DOHH2 (cell line): Measurements from ENCODE around the gene LAT.

ENCODE experiments used
- H3F3A ChIP-seq: fragments of 200-600 bp; sonication (generic), shearing (Covaris generic); 2 replicates; pipeline ENCODE4 v1.6.0; 2016; ENCODE audit warnings: antibody characterized with exemption, mild to moderate bottlenecking; ENCODE audit not compliant: control insufficient read depth, insufficient read depth
- H3K27ac ChIP-seq: fragments of 200-600 bp; sonication (generic); 2 replicates; pipeline ENCODE4 v1.5.1; 2014; ENCODE audit warnings: low read depth, mild to moderate bottlenecking, low read length, moderate library complexity
- H3K27me3 ChIP-seq: fragments of 200-600 bp; sonication (generic); 2 replicates; pipeline ENCODE4 v1.6.1; 2014; ENCODE audit warnings: mild to moderate bottlenecking, low read length, mixed read lengths; ENCODE audit not compliant: control insufficient read depth
- H3K36me3 ChIP-seq: fragments of 200-600 bp; sonication (generic); 2 replicates; pipeline ENCODE4 v1.6.1; 2014; ENCODE audit warnings: mild to moderate bottlenecking, low read length, moderate library complexity, mixed read lengths; ENCODE audit not compliant: control insufficient read depth
- H3K4me1 ChIP-seq: fragments of 200-600 bp; sonication (generic); 2 replicates; pipeline ENCODE4 v1.6.1; 2014; ENCODE audit warnings: mild to moderate bottlenecking, low read length, mixed read lengths; ENCODE audit not compliant: control insufficient read depth
- H3K4me2 ChIP-seq: fragments of 200-600 bp; sonication (generic); 2 replicates; pipeline ENCODE4 v1.6.0; 2014; ENCODE audit warnings: mild to moderate bottlenecking, low read length, moderate library complexity
- H3K4me3 ChIP-seq: fragments of 200-600 bp; sonication (generic); 2 replicates; pipeline ENCODE4 v1.5.1; 2014; ENCODE audit warnings: mild to moderate bottlenecking, low read length, mixed read lengths
- H3K79me2 ChIP-seq: fragments of 200-600 bp; sonication (generic); 2 replicates; pipeline ENCODE4 v1.6.1; 2014; ENCODE audit warnings: mild to moderate bottlenecking, low read length, mixed read lengths; ENCODE audit not compliant: control insufficient read depth
- H3K9me2 ChIP-seq: fragments of 200-600 bp; sonication (generic); replicated peaks from 2 replicates; pipeline ENCODE4 v1.6.1; 2014; ENCODE audit warnings: mild to moderate bottlenecking, low read length, mixed read lengths; ENCODE audit not compliant: control insufficient read depth
- H3K9me3 ChIP-seq: fragments of 200-600 bp; sonication (generic); 2 replicates; pipeline ENCODE4 v1.6.1; 2014; ENCODE audit warnings: antibody characterized with exemption, low read length, mixed read lengths; ENCODE audit not compliant: control insufficient read depth, insufficient read depth
- H4K20me1 ChIP-seq: fragments of 200-600 bp; sonication (generic); 2 replicates; pipeline ENCODE4 v1.6.0; 2014; ENCODE audit warnings: low read depth, mild to moderate bottlenecking, antibody characterized with exemption, low read length, moderate library complexity; ENCODE audit not compliant: control insufficient read depth, insufficient read depth
- EZH2phosphoT487 ChIP-seq: fragments of 200-600 bp; sonication (generic); IDR thresholded peaks from 2 replicates; pipeline ENCODE4 v1.6.1; 2017; ENCODE audit warnings: borderline replicate concordance, mild to moderate bottlenecking, antibody characterized with exemption, low read length, moderate library complexity, mixed read lengths
- TF ChIP-seq, protein P1 (sequence below): fragments of 200-600 bp; sonication (generic); IDR thresholded peaks from one replicate; pipeline ENCODE4 v1.5.1; 2014; ENCODE audit warnings: antibody characterized with exemption, mild to moderate bottlenecking, low read depth, low read length; ENCODE audit not compliant: poor library complexity, severe bottlenecking

LAT gene

DNA sequence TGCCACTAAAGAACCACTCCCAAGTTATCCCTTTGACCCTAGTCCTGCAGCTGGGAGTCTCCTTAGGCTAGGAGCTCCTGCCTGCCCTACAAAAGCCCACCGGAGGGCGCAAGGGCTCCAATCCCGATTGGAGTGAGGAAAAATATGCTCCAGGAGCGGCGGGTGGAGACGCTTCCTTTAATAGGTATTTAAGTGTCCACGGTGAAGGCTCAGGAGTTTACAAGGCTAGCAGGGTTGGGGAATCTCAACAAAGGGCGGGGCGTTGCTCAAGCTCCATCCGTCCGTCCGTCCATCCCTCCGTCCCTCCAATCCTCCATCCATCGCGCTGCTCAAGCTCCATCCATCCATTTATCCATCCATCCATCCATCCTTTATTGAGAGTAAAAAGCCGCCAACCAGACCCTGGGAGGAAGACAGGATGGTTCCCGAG is 10.8 kb upstream of the LAT start:
- Histone ChIP-seq H3K27me3 (no peaks in the 10 kb centered on the region), H3K36me3 (no peaks in the 10 kb centered on the region; the same call in 1 of the 2 replicates), H3K4me1 (peaks cover 13% of the 10 kb centered on the region), H3K27ac (peak overlapping the region; percentile 29), H4K20me1 (no peaks in the 10 kb centered on the region), H3K9me2 (no peaks in the 10 kb centered on the region), H3K9me3 (no peaks in the 10 kb centered on the region), H3K4me2 (peak overlapping the region; percentile 88), H3K4me3 (peak overlapping the region; percentile 99), H3K79me2 (peaks cover 14% of the 10 kb centered on the region), H3F3A (0 out of 2 replicates have a peak, but pooled peaks cover 7% of the 10 kb centered on the region)
- TF ChIP-seq, protein P1, sequence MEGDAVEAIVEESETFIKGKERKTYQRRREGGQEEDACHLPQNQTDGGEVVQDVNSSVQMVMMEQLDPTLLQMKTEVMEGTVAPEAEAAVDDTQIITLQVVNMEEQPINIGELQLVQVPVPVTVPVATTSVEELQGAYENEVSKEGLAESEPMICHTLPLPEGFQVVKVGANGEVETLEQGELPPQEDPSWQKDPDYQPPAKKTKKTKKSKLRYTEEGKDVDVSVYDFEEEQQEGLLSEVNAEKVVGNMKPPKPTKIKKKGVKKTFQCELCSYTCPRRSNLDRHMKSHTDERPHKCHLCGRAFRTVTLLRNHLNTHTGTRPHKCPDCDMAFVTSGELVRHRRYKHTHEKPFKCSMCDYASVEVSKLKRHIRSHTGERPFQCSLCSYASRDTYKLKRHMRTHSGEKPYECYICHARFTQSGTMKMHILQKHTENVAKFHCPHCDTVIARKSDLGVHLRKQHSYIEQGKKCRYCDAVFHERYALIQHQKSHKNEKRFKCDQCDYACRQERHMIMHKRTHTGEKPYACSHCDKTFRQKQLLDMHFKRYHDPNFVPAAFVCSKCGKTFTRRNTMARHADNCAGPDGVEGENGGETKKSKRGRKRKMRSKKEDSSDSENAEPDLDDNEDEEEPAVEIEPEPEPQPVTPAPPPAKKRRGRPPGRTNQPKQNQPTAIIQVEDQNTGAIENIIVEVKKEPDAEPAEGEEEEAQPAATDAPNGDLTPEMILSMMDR: peak; percentile 76
- no peak for TF ChIP-seq EZH2phosphoT487

DNA sequence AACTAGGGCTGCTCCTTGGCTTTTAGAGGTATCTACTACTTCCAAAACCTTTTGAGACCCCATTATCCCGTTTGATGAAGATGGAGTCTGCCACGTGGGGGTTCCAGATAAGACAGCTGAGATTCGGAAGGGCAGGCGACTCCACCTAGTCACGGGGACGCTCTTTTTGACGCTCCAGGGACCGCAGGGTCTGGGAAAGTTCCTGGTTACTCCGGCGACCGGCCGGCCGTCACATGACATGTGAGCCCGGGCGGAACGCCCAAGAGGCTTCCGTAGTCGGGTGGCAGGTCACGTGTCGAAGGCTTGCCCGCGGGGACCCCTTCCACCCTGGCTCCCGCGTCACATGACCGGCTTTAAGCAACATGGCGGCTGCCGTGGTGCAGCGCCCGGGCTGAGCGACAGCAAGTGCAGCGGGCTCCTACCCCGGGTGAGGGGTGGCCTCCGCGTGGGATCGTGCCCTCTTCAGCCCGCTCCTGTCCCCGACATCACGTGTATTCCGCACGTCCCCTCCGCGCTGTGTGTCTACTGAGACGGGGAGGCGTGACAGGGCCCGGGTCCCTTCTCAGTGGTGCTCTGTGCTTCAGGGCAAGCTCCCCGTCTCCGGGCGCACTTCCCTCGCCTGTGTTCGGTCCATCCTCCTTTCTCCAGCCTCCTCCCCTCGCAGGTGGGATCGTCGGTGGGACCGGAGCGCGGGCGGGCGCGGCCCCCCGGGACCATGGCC is 10.3 kb upstream of the LAT start, which contains the start of gene SPNS1:
Gene SPNS1, plus strand, starts transcription at position 342 of the 721 bp plus-strand sequence. Its CDS starts 374 bp downstream, at position 716.
- TF ChIP-seq EZH2phosphoT487: no peak
- TF ChIP-seq, protein P1: no peak
- Histone ChIP-seq H3F3A (0 out of 2 replicates have a peak, but pooled peaks cover 7% of the 10 kb centered on the region), H3K27ac (peak within 1 kb of the TSS; percentile 29), H3K4me2 (peak within 1 kb of the TSS; percentile 88), H3K9me3 (no peaks in the 10 kb centered on the region), H3K9me2 (no peaks in the 10 kb centered on the region), H4K20me1 (no peaks in the 10 kb centered on the region), H3K4me1 (peaks cover 13% of the 10 kb centered on the region), H3K36me3 (no peaks in the 10 kb centered on the region; the same call in 1 of the 2 replicates), H3K4me3 (peak within 1 kb of the TSS; percentile 99), H3K27me3 (no peaks in the 10 kb centered on the region), H3K79me2 (peaks cover 14% of the 10 kb centered on the region)

DNA sequence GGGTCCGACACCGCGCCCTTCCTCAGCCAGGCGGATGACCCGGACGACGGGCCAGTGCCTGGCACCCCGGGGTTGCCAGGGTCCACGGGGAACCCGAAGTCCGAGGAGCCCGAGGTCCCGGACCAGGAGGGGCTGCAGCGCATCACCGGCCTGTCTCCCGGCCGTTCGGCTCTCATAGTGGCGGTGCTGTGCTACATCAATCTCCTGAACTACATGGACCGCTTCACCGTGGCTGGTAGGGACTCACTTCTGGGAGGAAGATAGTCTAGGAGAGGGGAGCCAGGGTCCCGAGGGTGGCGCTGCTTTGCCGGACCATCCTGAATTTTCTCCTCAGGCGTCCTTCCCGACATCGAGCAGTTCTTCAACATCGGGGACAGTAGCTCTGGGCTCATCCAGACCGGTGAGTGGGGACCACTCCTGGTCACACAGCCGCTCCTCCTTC is 9.7 kb upstream of the LAT start:
- Histone ChIP-seq H3K4me1 (peaks cover 13% of the 10 kb centered on the region), H3K9me3 (no peaks in the 10 kb centered on the region), H3K27ac (no peak overlapping the region)

More for the DNA sequence above, 9.7 kb upstream of the LAT start:
- Histone ChIP-seq H3K4me2 (peak overlapping the region; percentile 88), H3K36me3 (no peaks in the 10 kb centered on the region; the same call in 1 of the 2 replicates), H3F3A (0 out of 2 replicates have a peak, but pooled peaks cover 7% of the 10 kb centered on the region), H3K4me3 (peak overlapping the region; percentile 99), H3K27me3 (no peaks in the 10 kb centered on the region), H4K20me1 (no peaks in the 10 kb centered on the region), H3K9me2 (no peaks in the 10 kb centered on the region), H3K79me2 (peaks cover 14% of the 10 kb centered on the region)
- TF ChIP-seq, protein P1: no peak
- TF ChIP-seq EZH2phosphoT487: no peak
